ENCODE measurements around the gene EIF4EBP2.

The EIF4EBP2 gene, protein sequence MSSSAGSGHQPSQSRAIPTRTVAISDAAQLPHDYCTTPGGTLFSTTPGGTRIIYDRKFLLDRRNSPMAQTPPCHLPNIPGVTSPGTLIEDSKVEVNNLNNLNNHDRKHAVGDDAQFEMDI

GRCh38 chr10:70404036-70404786, at the start of gene EIF4EBP2:
Gene EIF4EBP2 (plus strand): TSS chr10:70404145. CDS start chr10:70404402, 257 bp downstream.
- peak; percentile 85 for DNase-seq

DNA sequence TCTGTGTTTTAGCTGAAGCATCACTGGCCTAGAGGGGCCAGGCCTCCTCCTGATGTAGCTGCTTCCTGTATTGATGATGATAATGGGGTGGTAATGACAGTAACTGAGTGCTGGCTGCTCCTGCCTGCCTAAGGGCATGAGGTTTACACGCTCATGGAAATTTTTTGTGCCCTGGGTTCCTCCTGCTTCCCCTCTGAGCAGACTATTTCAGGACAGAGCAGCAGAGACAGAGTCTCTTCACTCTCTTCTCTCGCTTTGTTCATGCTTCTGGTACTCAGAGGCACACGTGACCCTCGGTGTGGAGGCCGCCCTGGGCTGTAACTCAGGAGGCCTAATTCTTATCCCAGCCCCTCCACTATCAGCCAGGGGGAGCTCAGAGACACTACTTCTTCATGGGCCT, 49.4 kb upstream of the EIF4EBP2 start:
- DNase-seq, result no peak

- no peak for DNase-seq
These were observed 48.6 kb upstream of the EIF4EBP2 start for GRCh38 chr10:70355051-70356021.

- no peak for DNase-seq
These were observed 46.4 kb upstream of the EIF4EBP2 start for GRCh38 chr10:70357565-70357964.

DNA sequence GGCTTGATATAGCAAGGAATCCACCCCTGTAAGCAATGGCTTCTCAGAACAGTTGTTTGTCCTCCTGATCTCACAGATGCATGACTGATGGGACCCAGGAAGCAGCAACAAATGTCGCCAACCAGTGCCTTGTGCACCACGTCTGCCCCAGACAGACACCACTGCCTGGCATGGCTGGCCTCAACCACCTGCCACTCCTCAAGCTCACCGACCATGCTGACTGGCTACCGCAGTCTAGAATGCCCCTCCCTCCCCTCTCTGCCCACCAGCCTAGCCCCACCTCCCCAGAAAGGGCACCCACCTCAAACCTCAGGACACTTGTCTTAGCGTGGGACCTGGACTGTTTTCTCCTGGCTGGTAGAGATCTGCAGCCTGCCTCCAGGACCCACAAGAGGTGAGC, 45.5 kb upstream of the EIF4EBP2 start:
- DNase-seq, result no peak

DNA sequence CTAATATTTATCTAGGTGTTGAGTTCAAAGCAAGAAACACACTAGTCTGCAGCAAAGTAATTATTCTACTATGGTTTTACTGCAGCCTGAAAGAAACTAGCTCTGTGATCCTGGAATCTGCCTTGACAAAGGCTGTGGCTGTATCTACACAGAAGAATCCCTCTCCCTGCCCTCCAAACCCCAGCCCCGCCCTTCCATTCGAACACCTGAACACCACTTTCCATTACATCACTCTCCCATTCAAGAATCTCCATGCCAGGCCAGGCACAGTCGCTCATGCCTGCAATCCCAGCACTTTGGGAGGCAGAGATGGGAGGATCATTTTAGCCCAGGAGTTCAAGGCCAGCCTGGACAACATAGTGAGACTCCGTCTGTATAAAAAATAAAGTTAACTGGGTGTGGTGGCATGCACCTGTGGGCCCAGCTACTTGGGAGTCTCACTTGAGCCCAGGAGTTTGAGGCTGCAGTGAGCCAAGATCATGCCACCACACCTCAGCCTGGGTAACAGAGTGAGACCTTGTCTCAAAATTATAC, 44.9 kb upstream of the EIF4EBP2 start:
- DNase-seq, result no peak

DNA sequence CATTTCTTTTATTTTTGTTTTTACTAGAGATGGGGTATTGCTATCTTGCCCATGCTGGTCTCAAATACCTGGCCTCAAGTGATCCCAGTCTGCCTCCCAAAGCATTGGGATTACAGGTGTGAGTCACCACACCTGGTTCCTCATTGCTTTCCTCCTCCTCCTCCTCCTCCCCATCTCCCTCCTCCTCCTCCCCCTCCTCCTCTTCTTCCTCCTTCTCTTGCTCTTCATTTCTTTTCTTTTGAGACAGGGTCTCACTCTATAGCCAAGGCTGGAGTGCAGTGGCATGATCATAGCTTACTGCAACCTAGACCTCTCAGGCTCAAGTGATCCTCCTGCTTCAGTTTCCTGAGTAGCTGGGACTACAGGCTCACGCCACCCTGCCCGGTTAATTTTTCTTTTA, 43.7 kb upstream of the EIF4EBP2 start:
- DNase-seq, result no peak

GRCh38 chr10:70362328-70362727, 41.6 kb upstream of the EIF4EBP2 start:
- no peak for DNase-seq

GRCh38 chr10:70363292-70363691, 40.7 kb upstream of the EIF4EBP2 start:
- no peak for DNase-seq

DNA sequence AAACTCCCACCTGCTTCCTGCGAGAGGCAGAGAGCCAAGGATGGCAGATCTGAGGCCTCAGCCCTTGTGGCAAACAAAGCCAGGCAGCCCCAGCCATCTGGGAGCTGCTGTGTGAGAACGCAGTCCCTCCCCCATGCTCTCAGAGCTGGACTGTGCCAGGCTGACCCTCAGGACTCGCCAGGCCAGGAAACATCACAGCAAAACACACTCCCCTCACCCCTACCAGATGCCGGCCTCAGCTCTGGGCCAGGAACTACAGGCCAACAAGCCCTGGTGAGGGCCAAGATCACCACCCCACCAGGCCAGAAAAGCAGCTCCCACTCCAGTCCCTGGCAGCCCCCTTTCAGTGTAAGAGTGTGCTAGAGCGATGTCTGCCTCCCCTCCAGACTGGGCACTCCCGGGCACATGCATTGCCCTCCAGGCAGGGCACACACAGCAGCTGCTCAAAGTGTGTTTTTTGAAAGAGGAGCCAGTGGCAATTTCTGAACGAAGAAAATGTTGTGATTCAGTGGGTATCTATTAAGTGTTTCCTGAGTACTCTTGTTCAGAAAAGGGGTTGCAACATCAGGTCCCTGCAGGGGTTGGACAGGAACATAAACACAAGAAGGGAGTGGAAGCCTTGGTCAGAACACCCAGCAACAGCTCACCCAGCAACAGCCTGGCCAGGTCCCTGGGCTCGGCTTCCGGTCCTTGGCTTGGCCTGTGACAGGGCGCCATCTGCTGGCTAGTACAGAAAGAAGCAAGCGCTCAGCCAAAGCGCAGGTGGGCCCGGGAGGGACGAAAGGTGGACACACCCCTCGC, 39.8 kb upstream of the EIF4EBP2 start:
- peak; percentile 73 for DNase-seq

GRCh38 chr10:70364772-70365091, 39.2 kb upstream of the EIF4EBP2 start:
- DNase-seq, result no peak

GRCh38 chr10:70367195-70367796, 36.6 kb upstream of the EIF4EBP2 start:
- no peak for DNase-seq

GRCh38 chr10:70368774-70369482, 35.0 kb upstream of the EIF4EBP2 start:
- no peak for DNase-seq

GRCh38 chr10:70369498-70370018, 34.4 kb upstream of the EIF4EBP2 start:
- no peak for DNase-seq

DNA sequence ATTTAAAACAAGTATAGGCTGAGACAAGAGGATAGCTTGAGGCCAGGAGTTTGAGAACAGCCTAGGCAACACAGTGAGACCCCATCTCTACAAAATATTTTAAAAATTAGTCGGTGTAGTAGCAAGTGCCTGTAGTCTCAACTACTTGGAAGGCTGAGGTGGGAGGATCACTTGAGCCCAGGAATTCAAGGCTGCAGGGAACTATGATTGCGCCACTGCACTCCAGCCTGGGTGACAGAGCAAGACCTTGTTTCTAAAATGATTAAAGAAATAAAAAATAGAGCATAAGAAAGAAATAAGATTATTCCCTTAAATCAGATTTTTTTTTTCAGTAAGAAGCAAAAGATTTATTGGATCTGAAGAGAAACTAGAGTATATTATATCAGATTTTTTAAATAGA, 33.2 kb upstream of the EIF4EBP2 start:
- DNase-seq, result no peak

- no peak for DNase-seq
These were observed 32.1 kb upstream of the EIF4EBP2 start for GRCh38 chr10:70371846-70372245.

DNA sequence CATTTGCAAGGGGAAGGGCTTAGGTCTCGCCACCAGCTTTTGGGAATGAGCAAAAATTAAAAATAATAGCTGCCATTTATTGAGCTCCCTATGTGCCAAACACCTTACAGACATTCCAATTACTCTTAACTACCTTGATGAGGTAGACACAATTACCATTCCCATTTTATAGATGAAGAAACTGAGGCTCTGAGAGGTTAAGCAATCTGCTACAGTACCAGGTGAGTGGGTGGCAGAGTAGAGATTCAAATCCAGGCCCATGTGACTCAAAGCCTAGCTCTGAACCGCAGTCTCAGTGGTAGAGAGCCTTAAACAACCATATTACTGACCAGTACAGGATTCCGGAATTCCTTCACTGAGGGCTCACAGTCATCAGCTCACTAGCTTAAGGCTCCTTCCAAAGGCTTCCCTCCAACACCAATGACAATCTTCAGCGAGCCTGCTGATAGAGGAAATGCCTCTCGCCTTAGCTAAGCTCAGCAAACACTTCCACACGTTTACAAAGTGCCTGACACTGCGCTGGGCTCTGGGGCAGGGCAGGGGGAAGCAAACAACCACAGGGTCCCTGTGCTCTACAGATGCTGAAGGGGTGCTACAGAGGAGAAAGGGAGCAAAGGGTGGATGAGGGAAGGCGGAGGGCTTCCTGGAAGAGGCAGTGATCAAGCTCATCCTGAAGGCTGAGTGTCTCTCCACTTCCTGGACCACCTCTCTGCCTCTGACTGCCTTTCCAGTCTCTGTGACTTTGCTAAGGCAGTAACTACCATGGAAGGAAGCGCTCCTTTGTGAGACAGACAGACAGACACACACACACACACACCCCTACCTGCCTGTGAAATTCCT, 28.9 kb upstream of the EIF4EBP2 start:
- DNase-seq, result no peak

GRCh38 chr10:70376436-70377378, 27.2 kb upstream of the EIF4EBP2 start:
- DNase-seq, result no peak

DNA sequence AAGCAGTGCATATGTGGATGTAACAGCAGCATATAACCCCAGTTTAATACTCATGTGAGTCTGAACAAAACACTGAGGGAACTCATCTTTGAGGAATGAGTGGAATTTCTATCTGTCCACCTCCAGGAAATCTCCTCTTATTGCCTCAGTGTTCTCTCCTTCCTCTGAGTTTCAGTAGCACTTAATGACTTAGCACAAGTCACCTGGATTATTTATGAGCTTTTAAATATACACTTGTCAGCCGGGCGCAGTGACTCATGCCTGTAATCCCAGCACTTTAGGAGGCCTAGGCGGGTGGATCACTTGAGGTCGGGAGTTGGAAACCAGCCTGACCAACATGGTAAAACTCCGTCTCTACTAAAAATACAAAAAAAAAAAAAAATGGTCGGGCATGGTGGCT, 25.8 kb upstream of the EIF4EBP2 start:
- no peak for DNase-seq

Data from NCI-H2171 treated with DMSO at 0.1 percent for 48 hours (cell line).